HEK293 (cell line): ENCODE results near the gene SCFD2.

Experiments used
- CTCF ChIA-PET: fragments of 350-600 bp; formaldehyde crosslinking; extraction: SDS; loops from one replicate; lab custom pipeline; 2021; ENCODE audit warnings: antibody characterized with exemption; lab: Yijun Ruan, JAX
- POLR2A ChIA-PET: fragments of 300-600 bp; formaldehyde crosslinking; extraction: SDS; loops from one replicate; lab custom pipeline; 2020; ENCODE audit warnings: antibody characterized with exemption, inconsistent platforms; lab: Yijun Ruan, JAX
- H3K27ac ChIP-seq: fragments of 200-500 bp; sonication (Bioruptor generic); 2 replicates; pipeline ENCODE4 v1.5.1; 2014; ENCODE audit warnings: low read depth, low read length, control low read depth, inconsistent platforms; ENCODE audit errors: extremely low read depth
- H3K36me3 ChIP-seq, 2 experiments: fragments of 200-500 bp in 1 of 2; sonication (Bioruptor generic) in 1 of 2; 1 replicate in 1 of 2; 2 replicates in 1 of 2; pipeline ENCODE4 v1.5.1; 2014 to 2017; ENCODE audit warnings: inconsistent platforms in 2 of 2, low read length in 2 of 2; ENCODE audit not compliant: control insufficient read depth in 2 of 2, insufficient read depth in 1 of 2
- H3K4me1 ChIP-seq: fragments of 200-500 bp; sonication (Bioruptor generic); 2 replicates; pipeline ENCODE4 v1.5.1; 2014; ENCODE audit warnings: mild to moderate bottlenecking, low read length, inconsistent platforms; ENCODE audit not compliant: control insufficient read depth, insufficient read depth
- H3K4me3 ChIP-seq: 2 replicates; pipeline ENCODE4 v1.5.1; 2011; ENCODE audit warnings: low read depth, mild to moderate bottlenecking, control low read depth, low read length, moderate library complexity
- H3K9me3 ChIP-seq: fragments of 200-500 bp; sonication (Bioruptor generic); 2 replicates; pipeline ENCODE4 v1.5.1; 2014; ENCODE audit warnings: low read depth, low read length, inconsistent platforms; ENCODE audit not compliant: control insufficient read depth, insufficient read depth
- GLI4 ChIP-seq: fragments of 450-650 bp; formaldehyde crosslinking; IDR thresholded peaks from 2 replicates; pipeline ENCODE4 v1.5.1; 2016; ENCODE audit warnings: missing biosample characterization, missing genetic modification characterization
- KLF16 ChIP-seq: fragments of 450-650 bp; formaldehyde crosslinking; IDR thresholded peaks from 2 replicates; pipeline ENCODE4 v1.5.1; 2017; ENCODE audit warnings: missing biosample characterization, missing genetic modification characterization
- ZFP41 ChIP-seq: fragments of 450-650 bp; formaldehyde crosslinking; IDR thresholded peaks from 2 replicates; pipeline ENCODE4 v1.5.1; 2016; ENCODE audit warnings: missing biosample characterization, missing genetic modification characterization, borderline replicate concordance
- ZNF112 ChIP-seq: fragments of 450-650 bp; formaldehyde crosslinking; IDR thresholded peaks from 2 replicates; pipeline ENCODE4 v1.5.0; 2017; ENCODE audit warnings: missing biosample characterization, missing genetic modification characterization
- ZNF138 ChIP-seq: fragments of 450-650 bp; formaldehyde crosslinking; IDR thresholded peaks from 2 replicates; pipeline ENCODE4 v1.5.1; 2016; ENCODE audit warnings: missing biosample characterization, missing genetic modification characterization, borderline replicate concordance
- ZNF16 ChIP-seq: fragments of 450-650 bp; formaldehyde crosslinking; IDR thresholded peaks from 2 replicates; pipeline ENCODE4 v1.5.1; 2016; ENCODE audit warnings: low read depth, missing biosample characterization, missing genetic modification characterization
- ZNF174 ChIP-seq: fragments of 450-650 bp; formaldehyde crosslinking; IDR thresholded peaks from 2 replicates; pipeline ENCODE4 v1.5.0; 2017; ENCODE audit warnings: missing biosample characterization, mild to moderate bottlenecking, missing genetic modification characterization
- ZNF211 ChIP-seq: fragments of 450-650 bp; formaldehyde crosslinking; IDR thresholded peaks from 2 replicates; pipeline ENCODE4 v1.5.1; 2016; ENCODE audit warnings: low read depth, missing biosample characterization, missing genetic modification characterization
- ZNF292 ChIP-seq: fragments of 450-650 bp; formaldehyde crosslinking; IDR thresholded peaks from 2 replicates; pipeline ENCODE4 v1.5.1; 2016; ENCODE audit warnings: low read depth, missing biosample characterization, missing genetic modification characterization, borderline replicate concordance
- ZNF350 ChIP-seq: fragments of 450-650 bp; formaldehyde crosslinking; IDR thresholded peaks from 2 replicates; pipeline ENCODE4 v1.5.0; 2017; ENCODE audit warnings: missing biosample characterization, mild to moderate bottlenecking, missing genetic modification characterization
- ZNF510 ChIP-seq: fragments of 450-650 bp; formaldehyde crosslinking; IDR thresholded peaks from 2 replicates; pipeline ENCODE4 v1.5.1; 2018; ENCODE audit warnings: mild to moderate bottlenecking, missing genetic modification characterization, missing biosample characterization; ENCODE audit not compliant: insufficient replicate concordance
- ZNF561 ChIP-seq: fragments of 450-650 bp; IDR thresholded peaks from 2 replicates; pipeline ENCODE4 v1.5.1; 2018; ENCODE audit warnings: missing biosample characterization, missing genetic modification characterization, borderline replicate concordance
- ZNF600 ChIP-seq: fragments of 450-650 bp; formaldehyde crosslinking; IDR thresholded peaks from 2 replicates; pipeline ENCODE4 v1.5.1; 2016; ENCODE audit warnings: missing biosample characterization, missing genetic modification characterization
- ZNF621 ChIP-seq: fragments of 450-650 bp; formaldehyde crosslinking; IDR thresholded peaks from 2 replicates; pipeline ENCODE4 v1.5.1; 2017; ENCODE audit warnings: missing biosample characterization, missing genetic modification characterization
- ZNF791 ChIP-seq: fragments of 450-650 bp; formaldehyde crosslinking; IDR thresholded peaks from 2 replicates; pipeline ENCODE4 v1.5.1; 2016; ENCODE audit warnings: missing biosample characterization, missing genetic modification characterization
- ZSCAN23 ChIP-seq: fragments of 450-650 bp; formaldehyde crosslinking; IDR thresholded peaks from 2 replicates; pipeline ENCODE4 v1.5.1; 2016; ENCODE audit warnings: missing biosample characterization, missing genetic modification characterization
- TF ChIP-seq, protein P1 (sequence below): fragments of 450-650 bp; formaldehyde crosslinking; IDR thresholded peaks from 2 replicates; pipeline ENCODE4 v1.5.1; 2017; ENCODE audit warnings: missing biosample characterization, mild to moderate bottlenecking, missing genetic modification characterization, moderate library complexity
- TF ChIP-seq, protein P2 (sequence below): fragments of 450-650 bp; formaldehyde crosslinking; IDR thresholded peaks from 2 replicates; pipeline ENCODE4 v1.5.1; 2016; ENCODE audit warnings: missing biosample characterization, missing genetic modification characterization
- TF ChIP-seq, protein P3 (sequence below): fragments of 450-650 bp; formaldehyde crosslinking; IDR thresholded peaks from 2 replicates; pipeline ENCODE4 v1.5.1; 2016; ENCODE audit warnings: missing biosample characterization, missing genetic modification characterization
- TF ChIP-seq, protein P4 (sequence below): fragments of 450-650 bp; formaldehyde crosslinking; IDR thresholded peaks from 2 replicates; pipeline ENCODE4 v1.5.1; 2016; ENCODE audit warnings: missing biosample characterization, missing genetic modification characterization
- TF ChIP-seq, protein P5 (sequence below): fragments of 450-650 bp; formaldehyde crosslinking; IDR thresholded peaks from 2 replicates; pipeline ENCODE4 v1.5.1; 2016; ENCODE audit warnings: missing biosample characterization, missing genetic modification characterization

SCFD2 gene

DNA sequence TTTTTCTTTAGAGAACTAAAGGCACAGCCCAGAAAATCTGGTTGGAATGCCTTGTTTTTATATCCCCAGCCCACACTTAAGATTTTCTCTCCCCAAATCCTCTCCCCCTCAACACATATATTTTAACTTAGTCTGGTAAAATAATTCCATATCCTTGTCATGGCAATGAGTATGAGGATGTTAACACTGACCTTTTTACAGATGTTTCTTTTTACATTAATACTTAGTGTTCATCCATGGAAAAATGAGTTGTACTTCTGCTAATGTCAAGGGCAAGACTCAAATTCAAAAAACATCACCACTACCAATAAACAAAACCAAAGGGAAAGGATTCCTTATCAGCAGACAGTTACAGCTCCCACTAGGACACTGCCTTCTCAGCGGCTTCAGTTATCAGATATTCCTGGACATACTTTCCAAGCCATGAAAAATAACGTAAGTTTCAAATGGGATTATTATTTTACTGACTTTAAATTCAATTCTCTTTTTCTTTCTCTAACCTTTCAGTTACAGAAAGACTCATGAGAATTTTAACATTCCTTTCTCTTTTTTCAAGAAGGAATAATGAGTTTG lies 420.4 kb downstream of the SCFD2 start (continued):
- TF ChIP-seq, protein P1, sequence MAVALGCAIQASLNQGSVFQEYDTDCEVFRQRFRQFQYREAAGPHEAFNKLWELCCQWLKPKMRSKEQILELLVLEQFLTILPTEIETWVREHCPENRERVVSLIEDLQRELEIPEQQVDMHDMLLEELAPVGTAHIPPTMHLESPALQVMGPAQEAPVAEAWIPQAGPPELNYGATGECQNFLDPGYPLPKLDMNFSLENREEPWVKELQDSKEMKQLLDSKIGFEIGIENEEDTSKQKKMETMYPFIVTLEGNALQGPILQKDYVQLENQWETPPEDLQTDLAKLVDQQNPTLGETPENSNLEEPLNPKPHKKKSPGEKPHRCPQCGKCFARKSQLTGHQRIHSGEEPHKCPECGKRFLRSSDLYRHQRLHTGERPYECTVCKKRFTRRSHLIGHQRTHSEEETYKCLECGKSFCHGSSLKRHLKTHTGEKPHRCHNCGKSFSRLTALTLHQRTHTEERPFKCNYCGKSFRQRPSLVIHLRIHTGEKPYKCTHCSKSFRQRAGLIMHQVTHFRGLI (tag by site-specific recombination): no peak
- no peak for TF ChIP-seq ZNF138 (tag by site-specific recombination)
- no peak for TF ChIP-seq ZNF510 (tag by site-specific recombination)

DNA sequence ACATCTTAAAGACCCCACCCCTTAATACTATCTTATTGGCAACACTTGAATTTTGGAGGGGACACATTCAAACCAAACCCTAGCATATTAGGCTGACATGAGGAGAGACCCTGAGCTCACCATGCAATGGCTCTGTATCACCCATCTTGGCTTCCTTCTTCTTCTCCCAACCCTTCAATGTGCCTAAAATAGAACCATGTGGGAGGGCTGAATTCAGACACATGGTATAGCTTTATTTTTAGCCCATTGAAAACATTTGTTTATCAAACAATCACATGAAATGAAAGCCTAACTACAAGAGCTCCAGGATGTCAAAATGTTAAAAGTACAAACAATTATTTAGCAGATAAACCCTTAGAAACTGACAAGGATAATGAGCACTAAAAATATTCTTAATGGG lies 422.2 kb downstream of the SCFD2 start:
- ChIA-PET POLR2A (no interaction called here), CTCF (interaction anchor here (2.5 kb wide), 1 partner anchor 32 kb away, joined by 9 read pairs; no protein-coding TSS in a partner anchor)
- no peak overlapping the region for H3K27ac ChIP-seq
- H3K36me3 ChIP-seq: no peaks in the 10 kb centered on the region
- H3K4me3 ChIP-seq: no peak overlapping the region
- TF ChIP-seq ZNF16 (tag by site-specific recombination) (no peak), ZNF621 (tag by site-specific recombination) (no peak), ZNF174 (tag by site-specific recombination) (no peak), ZNF791 (tag by site-specific recombination) (no peak), KLF16 (no peak), ZNF600 (tag by site-specific recombination) (no peak), ZNF561 (no peak), ZFP41 (tag by site-specific recombination) (no peak), ZNF211 (no peak), GLI4 (tag by site-specific recombination) (no peak), ZSCAN23 (tag by site-specific recombination) (no peak), ZNF112 (tag by site-specific recombination) (no peak)
- TF ChIP-seq, protein P2, sequence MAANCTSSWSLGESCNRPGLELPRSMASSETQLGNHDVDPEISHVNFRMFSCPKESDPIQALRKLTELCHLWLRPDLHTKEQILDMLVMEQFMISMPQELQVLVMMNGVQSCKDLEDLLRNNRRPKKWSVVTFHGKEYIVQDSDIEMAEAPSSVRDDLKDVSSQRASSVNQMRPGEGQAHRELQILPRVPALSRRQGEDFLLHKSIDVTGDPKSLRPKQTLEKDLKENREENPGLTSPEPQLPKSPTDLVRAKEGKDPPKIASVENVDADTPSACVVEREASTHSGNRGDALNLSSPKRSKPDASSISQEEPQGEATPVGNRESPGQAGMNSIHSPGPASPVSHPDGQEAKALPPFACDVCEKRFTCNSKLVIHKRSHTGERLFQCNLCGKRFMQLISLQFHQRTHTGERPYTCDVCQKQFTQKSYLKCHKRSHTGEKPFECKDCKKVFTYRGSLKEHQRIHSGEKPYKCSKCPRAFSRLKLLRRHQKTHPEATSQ (tag by site-specific recombination): no peak
- TF ChIP-seq, protein P3, sequence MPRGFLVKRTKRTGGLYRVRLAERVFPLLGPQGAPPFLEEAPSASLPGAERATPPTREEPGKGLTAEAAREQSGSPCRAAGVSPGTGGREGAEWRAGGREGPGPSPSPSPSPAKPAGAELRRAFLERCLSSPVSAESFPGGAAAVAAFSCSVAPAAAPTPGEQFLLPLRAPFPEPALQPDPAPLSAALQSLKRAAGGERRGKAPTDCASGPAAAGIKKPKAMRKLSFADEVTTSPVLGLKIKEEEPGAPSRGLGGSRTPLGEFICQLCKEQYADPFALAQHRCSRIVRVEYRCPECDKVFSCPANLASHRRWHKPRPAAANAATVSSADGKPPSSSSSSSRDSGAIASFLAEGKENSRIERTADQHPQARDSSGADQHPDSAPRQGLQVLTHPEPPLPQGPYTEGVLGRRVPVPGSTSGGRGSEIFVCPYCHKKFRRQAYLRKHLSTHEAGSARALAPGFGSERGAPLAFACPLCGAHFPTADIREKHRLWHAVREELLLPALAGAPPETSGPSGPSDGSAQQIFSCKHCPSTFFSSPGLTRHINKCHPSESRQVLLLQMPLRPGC (tag by site-specific recombination): no peak
- H3K4me1 ChIP-seq: no peaks in the 10 kb centered on the region
- H3K9me3 ChIP-seq: no peaks in the 10 kb centered on the region

DNA sequence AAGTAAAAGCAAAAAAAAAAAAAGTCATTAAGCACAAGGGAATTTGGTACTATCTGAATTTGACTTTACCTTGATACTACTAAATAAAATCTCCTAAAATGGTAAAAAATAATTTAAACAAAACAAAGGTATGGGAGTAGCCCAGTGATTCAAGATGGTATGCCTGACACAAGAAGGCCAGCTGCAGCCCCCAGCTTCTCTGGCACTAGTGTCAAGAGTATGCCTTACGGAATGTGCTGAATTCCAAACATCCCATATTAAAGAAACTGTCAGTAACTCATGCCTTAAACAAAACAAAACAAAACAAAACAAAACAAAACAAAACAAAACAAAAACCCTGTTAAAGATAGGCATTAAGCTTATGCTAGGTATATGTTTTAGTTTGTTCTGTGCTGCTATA lies 422.9 kb downstream of the SCFD2 start:
- CTCF ChIA-PET: interaction anchor here (1.0 to 2.5 kb wide), 2 partner anchors 31 to 41 kb away, joined by 3 to 9 read pairs; no protein-coding TSS in a partner anchor
- POLR2A ChIA-PET: no interaction called here
- no peaks in the 10 kb centered on the region for H3K9me3 ChIP-seq
- H3K36me3 ChIP-seq: no peaks in the 10 kb centered on the region
- H3K4me1 ChIP-seq: no peaks in the 10 kb centered on the region
- no peak overlapping the region for H3K27ac ChIP-seq
- H3K4me3 ChIP-seq: no peak overlapping the region
- TF ChIP-seq ZNF292 (tag by site-specific recombination): no peak
- TF ChIP-seq ZNF350 (tag by site-specific recombination): no peak
- TF ChIP-seq, protein P4, sequence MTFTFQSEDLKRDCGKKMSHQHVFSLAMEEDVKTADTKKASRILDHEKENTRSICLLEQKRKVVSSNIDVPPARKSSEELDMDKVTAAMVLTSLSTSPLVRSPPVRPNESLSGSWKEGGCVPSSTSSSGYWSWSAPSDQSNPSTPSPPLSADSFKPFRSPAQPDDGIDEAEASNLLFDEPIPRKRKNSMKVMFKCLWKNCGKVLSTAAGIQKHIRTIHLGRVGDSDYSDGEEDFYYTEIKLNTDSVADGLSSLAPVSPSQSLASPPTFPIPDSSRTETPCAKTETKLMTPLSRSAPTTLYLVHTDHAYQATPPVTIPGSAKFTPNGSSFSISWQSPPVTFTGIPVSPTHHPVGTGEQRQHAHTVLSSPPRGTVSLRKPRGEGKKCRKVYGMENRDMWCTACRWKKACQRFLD (tag by site-specific recombination): no peak
- TF ChIP-seq, protein P5, sequence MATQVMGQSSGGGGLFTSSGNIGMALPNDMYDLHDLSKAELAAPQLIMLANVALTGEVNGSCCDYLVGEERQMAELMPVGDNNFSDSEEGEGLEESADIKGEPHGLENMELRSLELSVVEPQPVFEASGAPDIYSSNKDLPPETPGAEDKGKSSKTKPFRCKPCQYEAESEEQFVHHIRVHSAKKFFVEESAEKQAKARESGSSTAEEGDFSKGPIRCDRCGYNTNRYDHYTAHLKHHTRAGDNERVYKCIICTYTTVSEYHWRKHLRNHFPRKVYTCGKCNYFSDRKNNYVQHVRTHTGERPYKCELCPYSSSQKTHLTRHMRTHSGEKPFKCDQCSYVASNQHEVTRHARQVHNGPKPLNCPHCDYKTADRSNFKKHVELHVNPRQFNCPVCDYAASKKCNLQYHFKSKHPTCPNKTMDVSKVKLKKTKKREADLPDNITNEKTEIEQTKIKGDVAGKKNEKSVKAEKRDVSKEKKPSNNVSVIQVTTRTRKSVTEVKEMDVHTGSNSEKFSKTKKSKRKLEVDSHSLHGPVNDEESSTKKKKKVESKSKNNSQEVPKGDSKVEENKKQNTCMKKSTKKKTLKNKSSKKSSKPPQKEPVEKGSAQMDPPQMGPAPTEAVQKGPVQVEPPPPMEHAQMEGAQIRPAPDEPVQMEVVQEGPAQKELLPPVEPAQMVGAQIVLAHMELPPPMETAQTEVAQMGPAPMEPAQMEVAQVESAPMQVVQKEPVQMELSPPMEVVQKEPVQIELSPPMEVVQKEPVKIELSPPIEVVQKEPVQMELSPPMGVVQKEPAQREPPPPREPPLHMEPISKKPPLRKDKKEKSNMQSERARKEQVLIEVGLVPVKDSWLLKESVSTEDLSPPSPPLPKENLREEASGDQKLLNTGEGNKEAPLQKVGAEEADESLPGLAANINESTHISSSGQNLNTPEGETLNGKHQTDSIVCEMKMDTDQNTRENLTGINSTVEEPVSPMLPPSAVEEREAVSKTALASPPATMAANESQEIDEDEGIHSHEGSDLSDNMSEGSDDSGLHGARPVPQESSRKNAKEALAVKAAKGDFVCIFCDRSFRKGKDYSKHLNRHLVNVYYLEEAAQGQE: no peak
